ENCODE measurements around the gene PTH2.
A peak's percentile ranks its signal among the peaks of the same experiment; 100 is the strongest.

The PTH2 gene

GRCh38 chr19:49409441-49410029 lies 13.7 kb downstream of the PTH2 start:
- no peak for DNase-seq

DNA sequence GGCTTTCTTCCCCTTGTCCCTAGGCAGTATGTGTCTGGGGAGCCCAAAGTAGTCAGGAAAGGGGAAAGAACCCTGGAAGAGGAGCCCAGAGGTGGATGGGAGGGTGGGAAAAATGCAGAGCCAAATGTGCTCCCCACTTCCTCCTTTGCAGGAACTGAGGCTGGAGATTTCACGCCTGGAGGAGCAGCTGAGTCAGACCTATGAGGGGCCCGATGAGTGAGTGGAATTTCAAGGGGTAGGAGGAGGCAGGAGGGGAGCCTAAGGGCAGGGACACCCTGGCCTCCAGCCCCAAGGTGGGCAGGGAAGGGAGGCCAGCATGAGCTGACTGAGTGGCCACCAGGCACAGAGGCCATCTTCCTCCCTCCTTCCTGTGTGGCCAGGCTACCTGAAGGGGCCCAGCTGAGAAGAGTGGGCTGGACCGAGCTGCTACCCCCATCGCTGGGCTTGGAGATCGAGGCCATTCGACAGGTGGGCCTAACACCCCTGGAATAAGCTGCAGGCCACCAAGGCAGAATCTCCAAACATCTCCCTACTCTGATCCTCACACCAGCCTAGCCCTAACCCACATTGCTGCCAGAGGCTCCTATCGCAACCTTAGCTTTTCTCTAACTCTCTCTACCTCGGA lies 14.3 kb downstream of the PTH2 start:
- DNase-seq: no peak

DNA sequence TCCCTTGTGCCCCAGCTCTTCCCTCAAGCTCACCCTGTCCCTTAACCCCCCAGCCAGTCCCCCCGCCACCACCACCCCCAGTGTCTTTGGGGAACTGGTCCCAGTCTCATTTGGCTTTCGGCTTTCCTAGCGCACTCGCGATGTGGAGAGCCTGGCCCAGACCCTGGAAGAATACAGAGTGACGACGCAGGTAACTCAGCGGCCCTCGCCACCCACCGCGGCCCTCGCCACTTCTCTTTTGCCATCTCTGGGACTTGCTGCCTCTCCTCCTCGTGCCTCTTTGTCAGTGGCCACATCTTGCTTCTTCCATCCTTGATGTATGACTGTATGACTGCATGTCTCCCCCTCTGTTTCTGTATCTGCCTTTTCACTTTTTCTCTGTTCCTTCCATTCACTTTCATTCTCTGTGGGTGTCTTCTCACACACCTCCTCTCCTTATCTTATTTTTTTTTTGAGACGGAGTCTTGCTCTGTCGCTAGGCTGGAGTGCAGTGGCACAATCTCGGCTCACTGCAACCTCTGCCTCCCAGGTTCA lies 15.7 kb downstream of the PTH2 start:
- no peak for DNase-seq

DNA sequence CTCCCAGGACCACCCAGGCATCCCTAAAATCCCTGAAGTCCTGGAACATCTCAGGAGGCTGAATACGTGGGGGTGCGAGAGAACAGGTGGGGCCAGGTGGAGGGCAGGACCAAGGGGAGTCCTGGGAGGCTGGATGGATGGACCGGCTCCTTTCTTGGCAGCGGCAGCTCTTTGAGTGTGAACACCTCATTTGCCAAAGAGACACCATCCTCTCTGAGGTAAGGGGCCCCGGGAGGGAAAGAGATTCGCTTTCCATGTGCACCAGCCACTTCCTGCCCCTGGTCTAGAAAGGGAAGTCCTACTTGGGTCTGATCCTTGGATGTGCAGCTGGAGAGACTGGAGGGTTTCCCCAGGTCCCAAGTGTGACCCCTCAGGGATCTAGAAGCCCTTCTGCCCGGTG lies 16.2 kb downstream of the PTH2 start:
- DNase-seq: no peak

DNA sequence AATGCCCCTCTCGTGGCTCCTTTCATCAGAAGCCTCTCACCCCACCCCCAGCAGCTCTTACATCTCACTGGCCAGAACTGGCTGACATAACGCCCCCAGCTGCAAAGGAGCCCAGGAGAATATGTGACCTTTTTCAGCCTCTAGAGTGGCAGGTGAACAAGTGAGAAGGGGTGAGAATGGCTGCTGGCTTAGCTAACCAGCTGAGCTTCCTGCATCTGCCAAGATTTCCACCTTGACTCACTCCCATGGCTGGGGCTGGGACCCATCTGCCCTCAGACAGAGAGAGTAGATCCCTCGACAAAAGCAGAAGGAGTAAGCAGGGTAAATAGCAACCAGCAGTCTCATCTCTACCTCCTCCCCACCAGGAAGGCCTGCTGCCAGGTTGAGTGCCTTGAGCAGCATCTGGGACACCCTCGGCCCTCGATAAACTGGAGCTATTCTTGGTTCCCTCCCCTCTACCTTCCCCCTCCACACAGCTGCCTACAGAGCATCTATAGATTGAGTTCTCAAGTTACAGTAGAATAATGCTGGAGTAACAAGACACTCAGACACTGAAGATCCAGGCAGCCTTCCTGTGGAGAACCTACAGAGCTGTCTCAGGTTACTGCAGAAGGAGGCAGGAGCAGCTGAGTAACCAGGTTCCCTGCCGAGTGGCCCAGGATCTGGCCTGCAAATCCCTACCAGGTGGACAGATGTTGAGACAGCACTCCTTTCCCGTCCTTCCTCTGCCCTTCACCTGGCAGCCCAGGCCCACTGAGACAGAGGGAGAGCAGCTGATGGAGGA lies 19.6 kb downstream of the PTH2 start:
- no peak for DNase-seq

DNA sequence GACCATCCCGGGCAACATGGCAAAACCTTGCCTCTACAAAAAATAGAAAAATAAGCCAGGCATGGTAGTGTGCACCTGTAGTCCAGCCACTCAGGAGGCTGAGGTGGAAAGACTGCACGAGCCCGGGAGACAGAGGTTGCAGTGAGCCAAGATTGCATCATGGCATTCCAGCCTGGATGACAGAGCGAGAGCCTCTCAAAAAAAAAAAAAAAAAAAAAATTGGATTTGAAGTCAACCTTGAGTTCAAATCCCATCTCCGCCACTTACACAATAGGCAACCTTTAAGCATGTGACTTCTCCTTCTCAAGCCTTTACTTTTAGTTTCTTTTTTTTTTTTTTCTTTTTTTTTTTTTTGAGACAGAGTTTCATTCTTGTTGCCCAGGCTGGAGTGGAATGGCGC lies 23.2 kb downstream of the PTH2 start:
- no peak for DNase-seq

- DNase-seq: no peak
Observed at GRCh38 chr19:49398931-49399330, 24.3 kb downstream of the PTH2 start.

DNA sequence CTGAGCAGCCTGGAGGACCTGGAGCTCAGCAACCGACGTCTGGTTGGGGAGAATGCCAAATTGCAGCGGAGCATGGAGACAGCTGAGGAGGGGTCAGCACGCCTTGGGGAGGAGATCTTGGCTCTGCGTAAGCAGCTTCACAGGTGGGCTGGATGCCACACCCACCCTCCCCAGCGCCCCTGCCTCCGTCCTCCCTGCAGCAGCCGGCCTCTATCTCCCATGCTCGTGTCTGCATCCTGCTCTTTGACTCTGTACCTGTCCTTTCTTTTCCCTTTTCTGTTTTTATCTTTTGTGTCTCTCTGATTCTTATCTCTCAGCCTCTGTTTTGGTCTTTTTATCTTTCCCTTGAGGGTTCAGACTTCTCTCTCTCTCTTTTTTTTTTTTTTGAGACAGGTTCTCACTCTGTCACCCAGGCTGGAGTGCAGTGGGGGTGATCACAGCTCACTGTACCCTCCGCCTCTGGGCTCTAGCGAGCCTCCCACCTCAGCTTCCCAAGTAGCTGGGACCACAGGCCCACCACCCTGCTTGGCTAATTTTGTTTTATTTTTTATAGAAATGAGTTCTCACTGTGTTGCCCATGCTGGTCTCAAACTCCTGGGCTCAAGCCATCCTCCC lies 25.1 kb downstream of the PTH2 start:
- DNase-seq: no peak

- DNase-seq: no peak
Observed at GRCh38 chr19:49396738-49397505, 26.3 kb downstream of the PTH2 start.

DNA sequence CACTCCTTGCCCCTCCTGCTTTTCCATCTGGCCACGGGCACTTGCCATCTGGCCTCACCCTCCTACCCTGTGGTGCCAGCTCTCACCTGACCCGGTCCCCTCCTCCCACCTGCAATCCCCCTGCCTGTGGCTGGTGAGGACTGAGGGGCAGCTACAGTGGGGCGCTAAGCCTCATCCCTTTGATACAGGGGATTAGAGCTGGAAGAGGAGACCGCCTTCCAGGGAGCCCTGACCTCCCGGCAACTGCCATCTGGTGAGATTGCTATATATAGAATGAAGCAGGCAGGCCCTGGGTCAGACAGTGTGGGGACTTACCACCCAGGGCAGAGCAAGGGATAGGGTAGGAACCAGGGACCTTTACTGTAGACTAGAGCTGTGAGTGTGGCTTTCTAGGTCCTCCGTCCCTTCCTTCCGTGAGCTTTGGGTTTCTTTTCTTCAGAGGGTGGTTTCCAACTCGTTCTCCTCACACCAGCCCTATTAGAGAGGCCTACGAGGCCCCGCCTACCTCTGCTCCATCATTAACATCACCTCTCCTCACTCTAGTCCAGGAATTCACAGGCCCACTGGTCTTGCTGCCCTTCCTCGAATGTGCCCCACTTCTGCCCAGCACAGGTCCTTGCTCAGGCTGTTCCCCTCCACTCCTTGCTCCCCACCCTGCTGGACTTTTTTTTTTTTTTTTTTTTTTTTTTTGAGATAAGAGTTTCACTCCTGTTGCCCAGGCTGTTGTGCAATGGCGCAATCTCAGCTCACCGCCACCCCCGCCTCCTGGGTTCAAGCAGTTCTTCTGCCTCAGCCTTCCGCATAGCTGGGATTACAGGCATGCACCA lies 27.4 kb downstream of the PTH2 start:
- no peak for DNase-seq

DNA sequence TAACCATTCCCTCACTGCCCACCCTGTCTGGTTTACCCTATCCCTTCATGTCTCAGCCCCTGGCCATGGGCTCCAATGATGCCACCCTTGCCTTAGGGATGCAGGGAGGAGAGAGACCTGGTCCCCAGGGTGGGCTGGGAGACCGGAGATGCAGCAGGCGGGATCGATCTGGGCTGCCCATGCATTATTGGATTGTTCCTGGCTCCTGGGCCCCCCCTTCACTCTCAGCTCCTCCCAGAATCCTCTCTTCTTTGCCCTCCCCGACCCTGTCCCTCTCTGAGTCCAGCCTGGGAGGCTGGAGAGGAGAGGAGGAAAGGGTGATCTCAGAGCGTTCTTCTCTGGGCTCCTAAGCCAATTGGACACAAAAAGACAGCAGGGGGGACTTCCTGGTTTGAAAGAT lies 29.4 kb downstream of the PTH2 start:
- no peak for DNase-seq

DNA sequence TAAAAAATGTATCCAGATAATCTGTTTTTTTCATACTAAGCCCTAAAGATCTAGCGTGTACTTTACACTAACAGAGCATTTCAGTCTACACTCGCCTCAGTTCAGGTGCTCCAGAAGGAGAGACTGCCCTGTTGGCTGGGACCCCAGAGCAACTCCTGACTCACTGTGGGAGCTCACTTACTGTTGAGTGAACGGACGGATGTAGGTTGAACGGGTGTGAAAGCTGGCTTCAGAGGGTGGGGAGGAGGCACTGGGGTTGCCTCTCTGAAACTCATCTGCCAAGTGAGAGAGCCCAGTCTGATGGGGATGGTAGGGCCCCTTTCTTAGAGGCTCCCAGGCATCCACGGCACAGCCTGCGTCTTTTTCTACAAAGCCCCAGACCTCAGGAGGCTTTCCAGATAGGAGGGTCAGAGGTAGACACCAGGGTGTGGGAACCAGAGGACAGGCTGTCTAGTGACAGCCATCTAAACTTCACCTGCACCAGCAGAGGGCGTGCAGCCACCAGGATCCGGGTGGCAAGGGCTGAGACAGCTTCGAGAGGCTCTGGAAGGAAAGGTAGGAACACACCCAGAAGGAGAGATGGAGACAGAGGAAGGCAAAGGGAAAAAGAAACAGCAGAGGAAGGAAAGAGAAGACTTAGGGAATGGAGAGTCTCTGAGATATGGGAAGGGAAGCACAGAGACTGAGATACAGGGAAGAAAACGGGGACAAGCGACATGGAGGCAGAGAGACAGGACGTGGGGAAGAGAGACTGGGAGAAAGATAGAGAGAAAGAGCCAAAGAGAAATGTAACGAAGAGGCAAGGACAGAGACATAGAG lies 31.5 kb downstream of the PTH2 start:
- peak; percentile 73 to 74 for DNase-seq

GRCh38 chr19:49390929-49391359 lies 32.3 kb downstream of the PTH2 start:
- DNase-seq: no peak

- no peak for DNase-seq
Observed at GRCh38 chr19:49390131-49390928, 32.9 kb downstream of the PTH2 start.

- no peak for DNase-seq
Observed at GRCh38 chr19:49389406-49389805, 33.8 kb downstream of the PTH2 start.

DNA sequence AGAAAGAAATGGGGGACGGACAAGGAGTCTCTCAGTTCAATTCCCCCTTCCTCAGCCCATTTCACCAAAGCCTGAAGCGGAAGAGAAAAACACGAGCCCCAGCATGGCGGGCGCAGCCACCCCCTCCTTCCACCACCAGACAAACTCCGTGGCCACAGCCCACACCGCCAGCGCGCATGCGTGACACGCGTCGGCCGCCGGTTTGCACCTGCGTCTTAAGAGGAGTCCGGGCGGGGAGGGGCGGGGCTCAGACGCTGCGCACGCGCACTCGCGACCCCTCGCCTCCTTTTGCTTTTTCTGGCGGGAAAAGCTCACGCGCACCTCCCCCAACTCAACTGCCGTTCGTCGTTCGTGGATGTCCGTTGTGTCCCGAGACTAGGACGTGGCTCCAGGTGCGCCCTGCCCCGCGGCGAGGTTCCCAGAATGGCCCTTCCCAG lies 35.3 kb downstream of the PTH2 start, which contains the start of gene KASH5:
TSS of gene KASH5 (plus strand) at position 314 of the 437 bp plus-strand sequence. CDS start 2,635 bp downstream, outside the sequence.
- DNase-seq: peak; percentile 90 to 93

DNA sequence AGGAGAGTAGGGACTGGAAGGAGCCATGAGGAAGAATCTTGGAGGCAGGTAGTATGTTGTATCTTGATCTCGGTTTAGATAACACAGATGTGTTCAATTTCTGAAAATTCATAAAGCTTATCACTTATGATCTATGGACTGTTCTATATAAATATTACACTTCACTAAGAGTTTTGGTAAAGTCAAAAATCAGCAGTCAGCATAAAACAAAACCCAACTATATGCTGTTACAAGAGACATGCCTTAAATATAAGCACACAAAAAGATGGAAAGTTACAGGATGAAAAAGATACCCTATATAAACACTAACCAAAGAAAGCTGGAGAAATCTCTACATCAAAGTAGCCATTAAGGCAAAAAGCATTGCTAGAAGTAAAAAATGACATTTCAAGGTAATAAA lies 39.6 kb downstream of the PTH2 start:
- DNase-seq: no peak

GRCh38 chr19:49382639-49383038 lies 40.6 kb downstream of the PTH2 start:
- no peak for DNase-seq

DNA sequence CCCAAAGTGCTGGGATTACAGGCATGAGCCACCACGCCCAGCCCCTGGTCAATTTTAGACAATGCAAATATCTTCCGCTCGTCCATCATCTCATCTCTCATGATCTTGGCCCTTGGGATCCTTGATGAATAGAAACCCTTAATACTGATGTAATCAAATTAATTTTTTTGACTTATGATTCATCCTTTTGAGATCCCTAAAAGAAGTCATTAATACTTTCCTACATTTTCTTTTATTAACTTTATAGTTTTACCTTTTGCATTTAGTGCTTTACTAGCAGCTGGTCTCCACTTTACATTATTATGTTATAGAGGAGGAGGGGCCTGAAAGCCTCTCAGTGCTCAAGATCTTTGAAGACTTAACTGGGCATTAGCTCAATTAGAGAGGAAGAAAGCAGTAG lies 42.9 kb downstream of the PTH2 start:
- no peak for DNase-seq

DNA sequence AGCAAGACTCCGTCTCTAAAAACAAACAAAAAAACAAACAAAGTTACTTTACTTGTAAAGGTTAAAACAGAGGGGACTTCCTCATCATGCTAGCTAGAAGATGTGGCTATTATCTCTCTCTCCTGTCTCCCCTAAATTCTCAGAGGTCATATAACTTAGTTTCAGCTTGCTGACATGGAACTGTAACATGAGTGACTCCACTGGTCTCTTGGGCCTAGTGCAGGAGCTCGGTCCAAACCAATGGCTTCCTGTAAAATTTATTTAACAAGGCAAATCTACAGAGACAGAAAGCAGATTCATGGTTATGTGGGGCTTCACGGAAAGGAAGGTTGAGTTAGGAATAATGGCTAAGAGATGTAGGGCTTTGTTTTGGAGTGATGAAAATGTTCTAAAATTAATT lies 44.7 kb downstream of the PTH2 start:
- DNase-seq: no peak

All from stimulated activated CD4-positive, alpha-beta T cell treated with anti-CD3 and anti-CD28 coated beads, Interleukin-4, amount 100 ng/mL, for 4 hours (primary cell).